ENCODE results near the gene LYPD1.

LYPD1 gene

GRCh38 chr2:132668189-132668823 lies 1.7 kb downstream of the LYPD1 start:
- no peak for DNase-seq

GRCh38 chr2:132667706-132668105 lies 2.3 kb downstream of the LYPD1 start:
- no peak for DNase-seq

DNA sequence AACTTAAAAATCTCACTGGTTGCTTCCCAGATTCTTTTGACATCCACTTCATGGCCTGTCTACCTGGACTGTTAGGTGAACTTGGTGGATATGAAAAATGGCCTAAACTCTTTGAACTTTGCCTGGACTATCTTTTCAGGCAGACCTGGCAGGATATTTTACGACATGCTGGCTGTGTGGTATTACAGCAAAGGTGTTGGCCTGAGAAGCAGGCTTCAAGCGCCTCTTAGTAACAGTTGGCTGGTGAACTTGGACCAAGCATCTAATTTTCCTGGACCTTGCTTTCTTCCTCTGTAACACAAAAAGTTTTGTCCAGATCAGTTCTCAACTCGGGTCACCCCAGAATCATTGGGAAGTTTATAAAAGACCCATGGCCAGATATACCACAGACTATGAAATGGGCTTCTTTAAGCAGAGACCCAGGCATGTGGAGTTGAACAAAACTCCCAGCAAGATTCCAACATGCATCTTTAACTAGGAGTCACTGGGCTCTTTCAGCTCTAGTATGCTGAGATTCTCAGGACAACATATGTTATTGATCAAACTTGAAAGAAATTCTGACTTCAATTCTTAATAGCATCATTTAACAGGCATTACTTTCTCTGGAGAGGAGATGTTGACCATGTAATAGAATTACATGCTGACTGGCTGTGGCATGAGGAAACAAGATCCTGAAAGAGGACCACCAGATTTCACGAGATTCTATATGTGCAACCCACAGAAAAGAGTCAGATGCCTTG lies 4.4 kb downstream of the LYPD1 start:
- no peak for DNase-seq

GRCh38 chr2:132664096-132664495 lies 5.9 kb downstream of the LYPD1 start:
- DNase-seq = no peak

DNA sequence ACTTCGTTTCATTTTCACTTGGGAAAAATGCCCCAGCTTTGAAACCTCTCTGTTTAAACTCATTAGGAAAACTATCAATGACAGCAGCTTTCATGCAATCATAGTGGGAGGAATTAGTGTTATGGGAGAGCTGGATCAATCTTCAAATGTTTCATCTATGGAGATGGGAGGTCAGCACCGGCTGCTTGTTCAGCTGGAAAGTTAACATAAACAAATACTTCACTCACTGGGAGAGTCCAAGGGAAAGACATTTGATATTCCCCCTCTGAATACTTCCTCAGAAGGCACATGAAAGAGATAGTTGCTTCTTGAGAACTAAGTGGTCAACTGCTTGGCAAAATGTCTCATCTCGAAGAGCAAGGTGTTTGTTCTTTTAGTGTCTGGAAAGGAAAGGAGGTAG lies 7.3 kb downstream of the LYPD1 start:
- no peak for DNase-seq

DNA sequence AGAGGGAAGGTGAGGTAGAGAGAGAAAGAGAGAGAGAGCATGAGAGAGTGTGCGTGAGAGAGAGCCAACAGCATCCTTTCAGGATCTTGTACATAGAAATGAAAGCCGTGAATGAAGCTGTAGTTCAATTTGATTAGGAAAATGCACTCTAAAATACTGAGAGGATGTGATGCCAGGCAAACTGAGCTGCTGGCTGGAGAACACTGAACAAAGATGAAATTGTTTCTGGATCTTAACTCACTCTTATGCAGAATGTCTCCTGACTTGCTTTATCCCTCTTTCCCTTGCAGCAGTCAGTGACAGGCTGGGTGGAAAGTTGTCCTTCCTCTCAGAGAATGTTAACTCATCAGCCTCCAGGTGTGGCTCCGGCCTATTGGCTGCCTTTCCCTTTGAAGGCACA lies 10.7 kb downstream of the LYPD1 start:
- DNase-seq = no peak

GRCh38 chr2:132656266-132656975 lies 13.6 kb downstream of the LYPD1 start:
- no peak for DNase-seq

DNA sequence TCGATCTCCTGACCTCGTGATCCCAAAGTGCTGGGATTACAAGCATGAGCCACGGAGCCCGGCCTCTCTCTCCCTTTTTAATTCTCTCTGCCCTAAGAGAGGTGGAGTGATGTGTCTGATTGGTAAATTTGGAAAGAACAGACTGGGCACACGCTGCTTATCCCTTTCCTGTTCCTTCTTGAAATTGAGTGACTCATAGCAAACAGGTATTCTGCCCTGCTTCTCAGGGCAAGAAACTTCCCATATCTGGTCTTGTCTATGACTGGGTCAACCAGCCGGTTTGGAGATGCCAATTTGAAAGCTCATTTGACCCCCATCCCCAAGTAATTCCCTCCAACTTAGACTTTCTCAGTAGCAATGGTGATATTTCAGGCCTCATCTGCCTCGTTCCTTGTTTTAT lies 15.0 kb downstream of the LYPD1 start:
- DNase-seq = no peak

DNA sequence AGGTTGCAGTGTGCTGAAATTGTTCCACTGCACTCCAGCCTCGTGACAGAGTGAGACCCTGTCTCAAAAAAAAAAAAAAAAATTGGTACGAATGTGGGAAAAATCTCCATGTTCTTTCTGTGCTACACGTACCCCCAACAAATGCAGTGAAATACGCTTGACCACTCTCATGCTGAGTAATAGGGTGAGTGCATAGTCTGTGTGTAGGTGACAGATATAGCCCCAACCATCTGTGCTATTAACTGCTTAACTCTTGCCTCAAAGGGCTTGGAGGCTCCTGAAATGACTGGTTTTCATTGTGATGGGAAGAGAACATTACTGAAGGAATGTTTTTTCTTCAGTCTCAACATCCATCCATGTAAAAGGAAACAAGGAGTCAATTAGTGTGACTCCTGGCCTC lies 15.7 kb downstream of the LYPD1 start:
- no peak for DNase-seq

DNA sequence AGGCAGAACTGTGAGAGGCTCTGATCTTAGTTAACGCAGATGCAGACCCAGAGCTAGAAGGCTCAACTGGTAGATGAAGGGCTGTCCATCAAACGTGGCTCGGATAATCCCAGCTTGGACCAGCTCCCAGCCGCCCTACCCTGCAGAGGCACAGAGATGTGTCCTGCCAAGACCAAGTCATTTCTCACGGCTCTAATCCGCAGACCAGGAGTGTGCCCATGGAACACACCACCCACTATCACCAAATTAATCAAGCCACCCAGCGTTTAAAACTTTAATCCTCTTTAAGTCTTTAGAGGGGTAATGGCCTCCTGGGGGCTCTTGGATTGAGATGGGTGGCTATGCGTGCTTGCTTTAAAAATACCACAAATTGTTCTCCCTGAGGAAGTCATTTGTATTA lies 17.5 kb downstream of the LYPD1 start:
- no peak for DNase-seq

DNA sequence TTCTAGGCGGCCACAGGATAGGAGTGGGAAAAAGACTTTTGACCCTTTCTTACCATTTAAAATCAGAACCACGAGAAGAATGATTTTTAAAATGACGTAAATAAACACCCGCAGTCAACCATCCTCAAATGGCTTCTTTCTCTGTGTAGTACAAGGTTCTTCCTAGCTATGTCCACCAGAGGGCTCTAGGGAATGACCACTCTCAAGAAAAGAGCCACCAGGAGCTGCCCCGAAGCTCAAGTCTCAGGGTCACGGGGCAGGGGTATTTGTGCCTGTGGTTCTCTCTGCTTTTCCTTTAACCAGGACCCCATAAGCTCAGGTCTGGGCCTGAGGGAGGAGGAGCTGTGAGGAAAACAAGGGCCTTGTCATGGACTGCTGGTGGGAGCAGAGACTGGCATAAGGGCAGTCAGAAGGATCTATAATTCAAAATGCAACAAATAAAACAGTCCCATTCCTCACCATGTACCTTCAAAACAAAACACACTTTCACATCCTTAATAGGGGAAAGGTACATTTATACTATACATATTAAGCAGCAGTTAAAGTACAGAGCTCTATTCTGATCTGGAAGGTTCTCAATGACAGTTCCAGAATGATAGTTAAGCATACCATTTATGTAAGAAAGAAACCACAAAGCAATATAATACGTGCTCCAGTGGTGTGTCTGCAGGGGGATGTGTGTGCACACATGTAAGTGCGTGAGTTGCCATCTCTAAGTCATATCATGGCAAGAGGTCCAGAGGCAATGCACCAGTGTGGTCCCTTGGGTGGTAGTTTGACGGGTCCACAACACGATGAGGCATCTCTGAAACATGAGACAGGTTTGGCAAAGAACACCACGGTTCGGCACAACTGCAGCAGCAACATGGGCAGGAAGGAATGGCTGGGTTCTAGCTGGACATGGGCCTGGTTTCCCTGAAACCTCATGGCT lies 18.6 kb downstream of the LYPD1 start:
- no peak for DNase-seq

DNA sequence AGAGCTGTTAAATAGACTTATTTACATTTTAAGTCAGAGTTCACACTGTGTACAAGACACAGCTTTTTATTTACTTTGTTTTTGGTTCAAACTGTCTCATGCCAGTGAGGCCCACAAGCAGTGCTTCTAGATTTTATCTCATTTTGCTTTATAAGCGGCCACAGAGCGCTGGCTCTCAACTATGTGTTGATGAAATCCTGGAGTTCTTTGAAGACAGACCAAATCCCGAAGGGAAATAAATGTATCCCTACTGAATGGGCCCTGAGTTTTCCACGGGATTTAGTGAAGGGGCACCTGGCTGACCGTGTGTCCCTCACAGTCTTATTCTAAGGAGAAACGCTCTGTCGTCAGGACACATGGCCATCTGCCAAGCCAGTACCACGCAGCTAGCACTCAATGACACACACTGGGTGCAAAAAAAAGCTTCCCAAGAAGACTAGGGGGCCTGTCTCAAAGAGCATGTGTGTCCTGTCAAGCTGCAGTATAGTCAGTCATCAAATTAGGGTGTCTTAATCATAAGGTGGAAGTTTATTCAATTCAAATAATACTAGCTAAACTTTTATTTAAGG lies 23.4 kb downstream of the LYPD1 start:
- no peak for DNase-seq

GRCh38 chr2:132645722-132646539 lies 24.1 kb downstream of the LYPD1 start:
- no peak for DNase-seq

DNA sequence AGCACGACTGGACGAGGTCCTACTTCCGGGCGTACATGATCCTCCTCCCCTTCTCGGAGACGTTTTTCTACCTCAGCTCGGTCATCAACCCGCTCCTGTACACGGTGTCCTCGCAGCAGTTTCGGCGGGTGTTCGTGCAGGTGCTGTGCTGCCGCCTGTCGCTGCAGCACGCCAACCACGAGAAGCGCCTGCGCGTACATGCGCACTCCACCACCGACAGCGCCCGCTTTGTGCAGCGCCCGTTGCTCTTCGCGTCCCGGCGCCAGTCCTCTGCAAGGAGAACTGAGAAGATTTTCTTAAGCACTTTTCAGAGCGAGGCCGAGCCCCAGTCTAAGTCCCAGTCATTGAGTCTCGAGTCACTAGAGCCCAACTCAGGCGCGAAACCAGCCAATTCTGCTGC lies 24.8 kb downstream of the LYPD1 start:
- no peak for DNase-seq

GRCh38 chr2:132642415-132642814 lies 27.6 kb downstream of the LYPD1 start:
- no peak for DNase-seq

DNA sequence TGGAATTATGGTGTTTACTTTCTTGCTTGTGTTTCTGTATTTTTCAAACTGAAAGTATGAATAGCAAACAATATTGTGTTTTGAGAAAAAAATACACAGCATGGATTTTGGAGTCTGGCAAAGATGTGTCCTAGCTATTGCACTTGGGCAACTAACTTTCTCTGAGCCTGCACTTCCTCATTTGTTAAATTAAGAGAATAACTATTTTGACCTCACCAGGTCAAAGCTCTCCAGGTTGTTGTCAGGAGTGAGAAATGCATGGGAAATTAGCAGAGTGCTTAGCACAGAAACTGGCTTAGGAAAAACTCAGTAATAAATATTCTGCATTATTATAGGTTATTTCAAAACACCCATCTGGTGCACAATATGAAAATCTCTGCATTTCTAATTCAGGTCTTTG lies 28.2 kb downstream of the LYPD1 start:
- no peak for DNase-seq

DNA sequence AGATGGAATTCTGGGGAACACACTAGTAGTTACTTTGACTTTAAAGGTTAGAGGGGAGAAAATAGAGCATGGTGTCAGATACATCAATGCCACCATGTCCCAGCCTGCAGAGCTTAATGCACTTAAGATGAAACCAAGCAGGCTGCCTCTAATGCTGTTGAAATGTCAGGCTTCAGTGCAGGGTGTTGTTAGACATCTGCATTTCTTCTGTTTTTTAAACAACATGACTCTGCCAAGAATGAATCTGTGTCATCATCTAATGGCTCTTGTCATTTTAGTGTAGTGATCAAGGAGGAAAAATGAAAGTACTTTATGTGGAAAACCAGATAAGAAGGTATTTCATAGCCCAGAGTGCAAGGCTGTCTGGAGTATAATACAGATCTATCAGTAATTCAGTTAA lies 29.9 kb downstream of the LYPD1 start:
- no peak for DNase-seq

GRCh38 chr2:132638313-132639040 lies 31.5 kb downstream of the LYPD1 start:
- no peak for DNase-seq

DNA sequence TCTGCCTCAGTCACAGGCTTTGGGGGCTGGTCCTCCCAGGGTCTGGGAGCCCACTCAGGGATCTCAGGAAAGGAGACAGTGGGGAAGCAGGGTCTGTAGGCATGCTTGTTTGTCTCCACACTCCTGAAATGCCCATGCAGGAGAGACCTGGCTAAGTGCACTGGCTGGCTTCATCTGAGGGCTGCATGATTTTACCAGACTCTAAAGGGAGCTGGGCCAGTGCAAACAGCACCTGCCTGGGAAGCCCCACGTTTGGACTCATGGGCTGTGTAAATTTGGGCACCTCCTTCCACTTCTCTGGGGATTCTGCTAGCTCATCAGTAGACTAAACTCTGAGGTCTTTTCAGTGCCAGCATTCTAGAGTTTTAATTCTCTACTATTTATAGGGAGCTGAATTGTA lies 33.7 kb downstream of the LYPD1 start:
- DNase-seq = no peak

- DNase-seq = no peak
These were observed 36.4 kb downstream of the LYPD1 start for GRCh38 chr2:132633635-132634034.

- DNase-seq = no peak
These were observed 37.9 kb downstream of the LYPD1 start for GRCh38 chr2:132632000-132632649.
